Measurements from ENCODE around the gene TUBGCP2. TPM values are rescaled to one million over a fixed set of nuclear protein-coding genes. Genes with fewer than 3 reads are reported as not detected.
A peak's percentile ranks its signal among the peaks of the same experiment; 100 is the strongest.
"Not testable (repeated sequence)": the region's sequence is repeated elsewhere in the genome, so short reads cannot be mapped to it uniquely, and the experiment has no call there.

Gene TUBGCP2
- total RNA-seq, 3 donors from 2014 or later (not counting 1 experiment from before 2014, with no cell fraction given), result 74.3 to 81.8 (median 78.7) TPM

- no peak overlapping the region for H3K4me3 Mint-ChIP-seq
- WGBS (ENCODE audit: insufficient coverage), result 3% methylated on average over 103 of the region's 103 CpGs
- no peak overlapping the region for H3K27ac Mint-ChIP-seq
- DNase-seq (no peak), ATAC-seq (peak in 1 of 3 donors; percentile 23)
- no peak for TF ChIP-seq CTCF (IDR thresholded peaks at IDR 0.05)
- Histone ChIP-seq H3K9me3 (ENCODE audit: control insufficient read depth, insufficient read depth, low read length) (no peaks in the 10 kb centered on the region), H3K27ac (ENCODE audit: low read length) (no peak overlapping the region), H3K36me3 (ENCODE audit: control insufficient read depth, insufficient read depth, low read length) (no peaks in the 10 kb centered on the region), H3K4me1 (ENCODE audit: control insufficient read depth, insufficient read depth, low read length) (peaks cover 39% of the 10 kb centered on the region), H3K4me3 (ENCODE audit: low read length) (no peak overlapping the region), H3K27me3 (ENCODE audit: control insufficient read depth, insufficient read depth, low read length) (peaks cover 30% of the 10 kb centered on the region)
- H3K9me3 Mint-ChIP-seq, result no peaks in the 10 kb centered on the region
- H3K36me3 Mint-ChIP-seq, result no peaks in the 10 kb centered on the region
- intact Hi-C loops (cut with micrococcal nuclease), result no loop called here
- peaks cover 6 to 29% of the 10 kb centered on the region in 2 donors for H3K4me1 Mint-ChIP-seq
- H3K27me3 Mint-ChIP-seq (ENCODE audit: low read depth in 2 of 2), result peaks cover 32 to 47% of the 10 kb centered on the region in 2 donors
These were observed 72.1 kb downstream of the TUBGCP2 start for GRCh38 chr10:133236401-133237240.

- H3K9me3 Mint-ChIP-seq, result no peaks in the 10 kb centered on the region
- DNase-seq (no peak), ATAC-seq (peak in 1 of 3 donors; percentile 14)
- peaks cover 5 to 26% of the 10 kb centered on the region in 2 donors for H3K4me1 Mint-ChIP-seq
- H3K36me3 Mint-ChIP-seq, result no peaks in the 10 kb centered on the region
- H3K27me3 ChIP-seq (ENCODE audit: control insufficient read depth, insufficient read depth, low read length), result peaks cover 30% of the 10 kb centered on the region
- H3K36me3 ChIP-seq (ENCODE audit: control insufficient read depth, insufficient read depth, low read length), result no peaks in the 10 kb centered on the region
- WGBS (ENCODE audit: insufficient coverage), result 2% methylated on average over 18 of the region's 18 CpGs
- intact Hi-C loops (cut with micrococcal nuclease), result no loop called here
- peaks cover 30 to 46% of the 10 kb centered on the region in 2 donors for H3K27me3 Mint-ChIP-seq (ENCODE audit: low read depth in 2 of 2)
- TF ChIP-seq CTCF (IDR thresholded peaks at IDR 0.05), result no peak
- peaks cover 32% of the 10 kb centered on the region for H3K4me1 ChIP-seq (ENCODE audit: control insufficient read depth, insufficient read depth, low read length)
- peak overlapping the region; percentile 7 for H3K4me3 ChIP-seq (ENCODE audit: low read length)
- H3K27ac ChIP-seq (ENCODE audit: low read length), result no peak overlapping the region
- no peak overlapping the region for H3K27ac Mint-ChIP-seq
- peak overlapping the region; percentile 76 for H3K4me3 Mint-ChIP-seq
- H3K9me3 ChIP-seq (ENCODE audit: control insufficient read depth, insufficient read depth, low read length), result no peaks in the 10 kb centered on the region
These were observed 72.7 kb downstream of the TUBGCP2 start for GRCh38 chr10:133235932-133236331.

GRCh38 chr10:133235265-133235855 lies 73.3 kb downstream of the TUBGCP2 start:
- H3K27ac ChIP-seq (ENCODE audit: low read length), result no peak overlapping the region
- no peak for DNase-seq
- H3K4me1 Mint-ChIP-seq, result peaks cover 0 to 21% of the 10 kb centered on the region in 2 donors
- peak; percentile 65 to 68 (median 66) for ATAC-seq
- no peaks in the 10 kb centered on the region for H3K36me3 ChIP-seq (ENCODE audit: control insufficient read depth, insufficient read depth, low read length)
- H3K27me3 ChIP-seq (ENCODE audit: control insufficient read depth, insufficient read depth, low read length), result peaks cover 29% of the 10 kb centered on the region
- H3K36me3 Mint-ChIP-seq, result no peaks in the 10 kb centered on the region
- no peaks in the 10 kb centered on the region for H3K9me3 ChIP-seq (ENCODE audit: control insufficient read depth, insufficient read depth, low read length)
- no peaks in the 10 kb centered on the region for H3K9me3 Mint-ChIP-seq
- H3K27me3 Mint-ChIP-seq (ENCODE audit: low read depth in 2 of 2), result peaks cover 25 to 42% of the 10 kb centered on the region in 2 donors
- 6% methylated on average over 48 of the region's 48 CpGs for WGBS (ENCODE audit: insufficient coverage)
- H3K4me3 ChIP-seq (ENCODE audit: low read length), result peak overlapping the region; percentile 13
- H3K4me3 Mint-ChIP-seq, result peak overlapping the region; percentile 76
- peak overlapping the region in 1 of 2 donors; percentile 64 for H3K27ac Mint-ChIP-seq
- peaks cover 30% of the 10 kb centered on the region for H3K4me1 ChIP-seq (ENCODE audit: control insufficient read depth, insufficient read depth, low read length)
- TF ChIP-seq CTCF (IDR thresholded peaks at IDR 0.05), result no peak
- intact Hi-C loops (cut with micrococcal nuclease), result no loop called here

- H3K36me3 ChIP-seq (ENCODE audit: control insufficient read depth, insufficient read depth, low read length); H3K9me3 Mint-ChIP-seq; H3K36me3 Mint-ChIP-seq; DNase-seq; H3K27ac ChIP-seq (ENCODE audit: low read length); H3K4me3 ChIP-seq (ENCODE audit: low read length); intact Hi-C loops (cut with micrococcal nuclease); H3K9me3 ChIP-seq (ENCODE audit: control insufficient read depth, insufficient read depth, low read length): not testable (repeated sequence)
- ATAC-seq, result peak in 1 of 3 donors; percentile 24
- Mint-ChIP-seq H3K4me3 (peak overlapping the region; percentile 73), H3K27me3 (ENCODE audit: low read depth in 2 of 2) (peaks cover 23 to 38% of the 10 kb centered on the region in 2 donors), H3K27ac (peak overlapping the region in 1 of 2 donors; percentile 64), H3K4me1 (peaks cover 0 to 21% of the 10 kb centered on the region in 2 donors)
- Histone ChIP-seq H3K4me1 (ENCODE audit: control insufficient read depth, insufficient read depth, low read length) (peaks cover 27% of the 10 kb centered on the region), H3K27me3 (ENCODE audit: control insufficient read depth, insufficient read depth, low read length) (peaks cover 29% of the 10 kb centered on the region)
- WGBS (ENCODE audit: insufficient coverage), result 23% methylated on average over 4 of the region's 10 CpGs
These were observed 73.9 kb downstream of the TUBGCP2 start for GRCh38 chr10:133234796-133235195.
